Nephron (organoid): ENCODE data around the gene CDKAL1.
"Not testable (repeated sequence)": the region's sequence is repeated elsewhere in the genome, so short reads cannot be mapped to it uniquely, and the experiment has no call there.

Experiments
- H3K27ac Mint-ChIP-seq, 3 experiments: 2 replicates each; pipeline ENCODE4 v1.8.0; 2020; ENCODE audit warnings: mixed read lengths in 3 of 3, mild to moderate bottlenecking in 2 of 3, moderate library complexity in 1 of 3
- H3K27me3 Mint-ChIP-seq: 2 replicates; pipeline ENCODE4 v1.8.0; 2021; ENCODE audit warnings: low read depth, mild to moderate bottlenecking, moderate library complexity, mixed read lengths
- H3K36me3 Mint-ChIP-seq: 2 replicates; pipeline ENCODE4 v1.8.0; 2020; ENCODE audit warnings: low read depth, mixed read lengths
- H3K4me1 Mint-ChIP-seq: 2 replicates; pipeline ENCODE4 v1.8.0; 2020; ENCODE audit warnings: mixed read lengths
- H3K4me3 Mint-ChIP-seq, 3 experiments: 2 replicates each; pipeline ENCODE4 v1.8.0; 2020; ENCODE audit warnings: mild to moderate bottlenecking in 3 of 3, mixed read lengths in 3 of 3, moderate library complexity in 2 of 3
- H3K9me3 Mint-ChIP-seq: 2 replicates; pipeline ENCODE4 v1.8.0; 2020; ENCODE audit warnings: mixed read lengths
- TF ChIP-seq, protein P1 (sequence below), 3 experiments: fragments of 200-600 bp; sonication (generic); IDR thresholded peaks; one replicate each; pipeline ENCODE4 v1.5.0; 2021; ENCODE audit warnings: antibody characterized with exemption in 3 of 3; ENCODE audit not compliant: unreplicated experiment in 3 of 3

CDKAL1 gene

GRCh38 chr6:21187485-21187884 is 653.2 kb downstream of the CDKAL1 start:
- H3K27ac Mint-ChIP-seq = no peak overlapping the region

GRCh38 chr6:21188505-21189223 is 654.4 kb downstream of the CDKAL1 start:
- H3K27me3 Mint-ChIP-seq = peaks cover 3% of the 10 kb centered on the region
- H3K27ac Mint-ChIP-seq = peak overlapping the region in 2 of 3 experiments; percentile 3 to 30
- H3K36me3 Mint-ChIP-seq = peaks cover 4% of the 10 kb centered on the region
- no peak overlapping the region for H3K4me3 Mint-ChIP-seq
- no peaks in the 10 kb centered on the region for H3K9me3 Mint-ChIP-seq
- TF ChIP-seq, protein P1, sequence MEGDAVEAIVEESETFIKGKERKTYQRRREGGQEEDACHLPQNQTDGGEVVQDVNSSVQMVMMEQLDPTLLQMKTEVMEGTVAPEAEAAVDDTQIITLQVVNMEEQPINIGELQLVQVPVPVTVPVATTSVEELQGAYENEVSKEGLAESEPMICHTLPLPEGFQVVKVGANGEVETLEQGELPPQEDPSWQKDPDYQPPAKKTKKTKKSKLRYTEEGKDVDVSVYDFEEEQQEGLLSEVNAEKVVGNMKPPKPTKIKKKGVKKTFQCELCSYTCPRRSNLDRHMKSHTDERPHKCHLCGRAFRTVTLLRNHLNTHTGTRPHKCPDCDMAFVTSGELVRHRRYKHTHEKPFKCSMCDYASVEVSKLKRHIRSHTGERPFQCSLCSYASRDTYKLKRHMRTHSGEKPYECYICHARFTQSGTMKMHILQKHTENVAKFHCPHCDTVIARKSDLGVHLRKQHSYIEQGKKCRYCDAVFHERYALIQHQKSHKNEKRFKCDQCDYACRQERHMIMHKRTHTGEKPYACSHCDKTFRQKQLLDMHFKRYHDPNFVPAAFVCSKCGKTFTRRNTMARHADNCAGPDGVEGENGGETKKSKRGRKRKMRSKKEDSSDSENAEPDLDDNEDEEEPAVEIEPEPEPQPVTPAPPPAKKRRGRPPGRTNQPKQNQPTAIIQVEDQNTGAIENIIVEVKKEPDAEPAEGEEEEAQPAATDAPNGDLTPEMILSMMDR (IDR thresholded peaks at IDR 0.05; ENCODE audit: unreplicated experiment in 3 of 3) = no peak
- peaks cover 22% of the 10 kb centered on the region for H3K4me1 Mint-ChIP-seq

More at GRCh38 chr6:21187485-21187884, 653.2 kb downstream of the CDKAL1 start:
- TF ChIP-seq, protein P1 (IDR thresholded peaks at IDR 0.05; ENCODE audit: unreplicated experiment in 3 of 3) = no peak
- Mint-ChIP-seq H3K4me3 (no peak overlapping the region), H3K27me3 (peaks cover 4% of the 10 kb centered on the region), H3K36me3 (no peaks in the 10 kb centered on the region), H3K4me1 (peaks cover 34% of the 10 kb centered on the region), H3K9me3 (no peaks in the 10 kb centered on the region)

GRCh38 chr6:21189759-21190158 is 655.5 kb downstream of the CDKAL1 start:
- H3K36me3 Mint-ChIP-seq = peaks cover 9% of the 10 kb centered on the region

DNA sequence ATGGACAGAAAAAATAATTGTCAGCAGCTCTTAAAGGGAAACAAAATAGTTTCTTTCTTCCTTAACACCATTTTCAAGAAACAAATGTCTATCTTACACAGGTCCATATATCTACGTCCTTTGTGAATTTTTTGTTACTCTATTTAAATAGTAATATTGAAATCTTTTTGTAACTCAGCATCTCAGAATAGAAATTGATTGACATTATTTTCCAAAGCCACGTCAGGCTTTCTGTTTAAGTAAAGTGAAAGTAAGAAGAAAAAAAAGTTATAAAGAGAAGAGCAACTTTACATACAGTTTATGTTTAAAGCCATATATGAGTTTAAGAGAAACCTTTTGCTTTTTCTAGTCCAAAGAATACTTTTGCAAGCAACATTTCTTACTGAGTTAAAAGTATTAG is 656.4 kb downstream of the CDKAL1 start:
- Mint-ChIP-seq H3K27ac (no peak overlapping the region), H3K4me1 (peaks cover 14% of the 10 kb centered on the region), H3K27me3 (no peaks in the 10 kb centered on the region), H3K9me3 (peaks cover 3% of the 10 kb centered on the region), H3K4me3 (no peak overlapping the region), H3K36me3 (peaks cover 9% of the 10 kb centered on the region)
- TF ChIP-seq, protein P1 (IDR thresholded peaks at IDR 0.05; ENCODE audit: unreplicated experiment in 3 of 3) = no peak

More at GRCh38 chr6:21189759-21190158, 655.5 kb downstream of the CDKAL1 start:
- TF ChIP-seq, protein P1 (IDR thresholded peaks at IDR 0.05; ENCODE audit: unreplicated experiment in 3 of 3) = no peak
- Mint-ChIP-seq H3K9me3 (peaks cover 3% of the 10 kb centered on the region), H3K27ac (peak overlapping the region in 2 of 3 experiments; percentile 10 to 59), H3K27me3 (no peaks in the 10 kb centered on the region), H3K4me3 (no peak overlapping the region), H3K4me1 (peaks cover 19% of the 10 kb centered on the region)

DNA sequence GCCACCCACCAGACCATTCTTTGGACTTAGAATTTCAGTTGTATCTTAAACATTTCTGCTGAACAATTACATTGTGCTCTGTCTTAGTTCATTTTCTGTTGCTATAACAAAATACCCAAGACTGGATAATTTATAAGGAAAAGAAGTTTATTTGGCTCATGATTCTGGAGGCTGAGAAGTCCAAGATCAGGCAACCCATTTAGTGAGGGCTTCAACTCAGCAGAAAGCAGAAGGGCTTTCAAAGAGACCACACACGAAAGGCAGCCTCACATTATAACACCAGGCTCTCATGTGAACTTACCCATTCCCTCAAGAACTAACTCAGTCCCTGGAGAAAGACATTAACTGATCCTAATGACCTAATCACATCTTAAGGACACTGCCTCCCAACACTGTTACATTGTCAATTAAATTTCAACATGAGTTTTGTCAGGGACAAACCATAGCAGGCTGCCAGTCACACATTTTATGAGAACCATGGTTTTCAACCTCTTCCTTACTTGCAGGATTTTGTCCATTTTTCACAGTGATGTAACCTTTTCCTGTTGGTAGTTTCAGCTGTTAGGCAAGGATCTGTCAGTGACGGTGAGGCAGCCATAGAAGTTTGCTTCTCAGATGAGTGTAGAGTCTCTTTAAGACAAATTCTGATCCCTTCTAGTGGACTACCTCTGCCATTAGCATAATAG is 659.7 kb downstream of the CDKAL1 start:
- TF ChIP-seq, protein P1 (IDR thresholded peaks at IDR 0.05; ENCODE audit: unreplicated experiment in 3 of 3) = no peak
- no peaks in the 10 kb centered on the region for H3K27me3 Mint-ChIP-seq
- peaks cover 3% of the 10 kb centered on the region for H3K9me3 Mint-ChIP-seq
- H3K27ac Mint-ChIP-seq = no peak overlapping the region
- peaks cover 29% of the 10 kb centered on the region for H3K4me1 Mint-ChIP-seq
- H3K36me3 Mint-ChIP-seq = peaks cover 9% of the 10 kb centered on the region
- no peak overlapping the region for H3K4me3 Mint-ChIP-seq

DNA sequence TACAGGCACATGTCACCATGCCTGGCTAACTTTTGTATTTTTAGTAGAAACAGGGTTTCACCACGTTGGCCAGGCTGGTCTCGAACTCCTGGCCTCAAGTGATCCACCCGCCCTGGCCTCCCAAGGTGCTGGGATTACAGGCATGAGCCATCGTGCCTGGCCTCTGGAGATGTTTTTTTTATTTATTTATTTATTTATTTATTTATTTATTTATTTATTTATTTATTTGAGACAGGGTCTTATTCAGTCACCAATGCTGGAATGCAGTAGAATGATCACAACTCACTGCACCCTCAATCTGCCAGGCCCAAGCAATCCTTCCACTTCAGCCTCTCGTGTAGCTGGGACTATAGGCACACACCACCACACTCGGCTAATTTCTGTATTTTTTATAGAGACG is 661.0 kb downstream of the CDKAL1 start:
- not testable (repeated sequence) for H3K9me3 Mint-ChIP-seq, H3K4me3 Mint-ChIP-seq, H3K27me3 Mint-ChIP-seq, H3K36me3 Mint-ChIP-seq, H3K27ac Mint-ChIP-seq
- H3K4me1 Mint-ChIP-seq = peaks cover 43% of the 10 kb centered on the region
